ENCODE data around the gene PDE6C. TPM values are rescaled to one million over a fixed set of nuclear protein-coding genes. Genes with fewer than 3 reads are reported as not detected.

Gene PDE6C
- total RNA-seq (2014; rRNA removed; shearing (Covaris generic)), result not detected in 2 replicates

- no peak for DNase-seq (ENCODE audit: low spot score)
Observed at GRCh38 chr10:93612311-93612710, at the start of gene PDE6C. Gene PDE6C, plus strand, starts transcription at chr10:93612537. Its CDS starts 189 bp downstream, at chr10:93612726.

GRCh38 chr10:93565446-93565845 lies 46.9 kb upstream of the PDE6C start:
- DNase-seq (ENCODE audit: low spot score), result no peak

- peak; percentile 92 for DNase-seq (ENCODE audit: low spot score)
Observed at GRCh38 chr10:93566435-93567276, 45.7 kb upstream of the PDE6C start, which contains the start of gene FFAR4. Gene FFAR4, plus strand, starts transcription at chr10:93566665. Its CDS starts 56 bp downstream, at chr10:93566721.

- DNase-seq (ENCODE audit: low spot score), result no peak
Observed at GRCh38 chr10:93567277-93568104, 44.8 kb upstream of the PDE6C start.

- DNase-seq (ENCODE audit: low spot score), result peak; percentile 61
Observed at GRCh38 chr10:93568105-93568390, 44.3 kb upstream of the PDE6C start.

GRCh38 chr10:93570383-93570782 lies 42.0 kb upstream of the PDE6C start:
- no peak for DNase-seq (ENCODE audit: low spot score)

- DNase-seq (ENCODE audit: low spot score), result no peak
Observed at GRCh38 chr10:93572606-93573005, 39.7 kb upstream of the PDE6C start.

GRCh38 chr10:93573051-93573909 lies 39.1 kb upstream of the PDE6C start:
- DNase-seq (ENCODE audit: low spot score), result peak; percentile 60

- no peak for DNase-seq (ENCODE audit: low spot score)
Observed at GRCh38 chr10:93573924-93574323, 38.4 kb upstream of the PDE6C start.

GRCh38 chr10:93576888-93577287 lies 35.4 kb upstream of the PDE6C start:
- peak; percentile 78 for DNase-seq (ENCODE audit: low spot score)

GRCh38 chr10:93577565-93577964 lies 34.8 kb upstream of the PDE6C start:
- no peak for DNase-seq (ENCODE audit: low spot score)

GRCh38 chr10:93579089-93579488 lies 33.2 kb upstream of the PDE6C start:
- peak; percentile 88 for DNase-seq (ENCODE audit: low spot score)

- no peak for DNase-seq (ENCODE audit: low spot score)
Observed at GRCh38 chr10:93579985-93580711, 32.2 kb upstream of the PDE6C start.

GRCh38 chr10:93580828-93581227 lies 31.5 kb upstream of the PDE6C start:
- peak; percentile 84 for DNase-seq (ENCODE audit: low spot score)

- no peak for DNase-seq (ENCODE audit: low spot score)
Observed at GRCh38 chr10:93584445-93584844, 27.9 kb upstream of the PDE6C start.

- DNase-seq (ENCODE audit: low spot score), result no peak
Observed at GRCh38 chr10:93589648-93590562, 22.4 kb upstream of the PDE6C start.

GRCh38 chr10:93590638-93591037 lies 21.7 kb upstream of the PDE6C start:
- DNase-seq (ENCODE audit: low spot score), result no peak

GRCh38 chr10:93591065-93591808 lies 21.1 kb upstream of the PDE6C start:
- peak; percentile 80 for DNase-seq (ENCODE audit: low spot score)

GRCh38 chr10:93593254-93593653 lies 19.1 kb upstream of the PDE6C start:
- DNase-seq (ENCODE audit: low spot score), result no peak

Data from HT-29 (cell line).